Right renal pelvis (tissue), 4 donors: ENCODE data around the gene AATK. TPM values are rescaled to one million over a fixed set of nuclear protein-coding genes. Genes with fewer than 3 reads are reported as not detected.
"Not testable (repeated sequence)": the region's sequence is repeated elsewhere in the genome, so short reads cannot be mapped to it uniquely, and the experiment has no call there.

Source experiments
- DNase-seq, 4 donors: peaks; one replicate each; pipeline ENCODE4 v3.0.0-alpha.2; 2013; ENCODE audit warnings: low read depth in 4 of 4, low spot score in 3 of 4, missing footprints in 1 of 4
- polyA plus RNA-seq, 4 donors: library from polyadenylated mRNA; unstranded; fragments of 120-200 nt; gene quantifications; one replicate each; pipeline ENCODE4 v1.2.1, GENCODE V29; 2013; ENCODE audit not compliant: insufficient read length in 4 of 4

AATK gene
- polyA plus RNA-seq, 4 donors: 3.3 to 7.3 (median 3.6) TPM

DNA sequence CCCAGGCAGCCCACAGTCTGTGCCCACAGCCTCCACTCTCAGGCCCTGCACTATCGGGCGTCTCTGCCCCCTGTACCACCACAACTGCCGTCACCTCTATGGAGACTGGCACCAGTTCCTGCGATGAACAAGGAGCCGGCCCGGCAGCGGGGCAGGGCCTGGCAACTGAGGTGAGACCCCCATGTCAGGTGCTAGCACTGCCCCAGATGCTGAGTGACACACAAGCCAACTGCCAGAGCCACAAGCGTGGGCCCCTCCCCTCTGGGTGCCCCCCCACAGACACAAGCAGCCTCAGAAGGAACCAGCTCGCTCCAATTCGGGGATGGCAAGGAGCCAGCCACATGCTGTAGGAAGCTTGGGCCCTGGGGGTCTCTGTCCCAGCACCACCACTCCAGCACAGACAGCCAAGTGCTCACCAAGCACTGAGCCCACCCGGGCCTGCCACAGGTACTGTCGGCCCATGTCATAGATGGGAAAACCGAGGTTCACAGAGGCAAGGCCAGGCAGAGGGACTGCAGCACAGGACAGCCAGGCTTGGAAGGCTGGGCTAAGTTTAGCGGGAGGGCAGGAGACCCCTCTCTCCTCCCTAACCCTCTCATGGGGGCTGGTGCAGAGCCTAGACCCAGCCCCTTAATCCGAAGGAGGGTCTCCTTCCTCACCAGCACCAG is 2.2 kb downstream of the AATK start:
- DNase-seq: no peak

DNA sequence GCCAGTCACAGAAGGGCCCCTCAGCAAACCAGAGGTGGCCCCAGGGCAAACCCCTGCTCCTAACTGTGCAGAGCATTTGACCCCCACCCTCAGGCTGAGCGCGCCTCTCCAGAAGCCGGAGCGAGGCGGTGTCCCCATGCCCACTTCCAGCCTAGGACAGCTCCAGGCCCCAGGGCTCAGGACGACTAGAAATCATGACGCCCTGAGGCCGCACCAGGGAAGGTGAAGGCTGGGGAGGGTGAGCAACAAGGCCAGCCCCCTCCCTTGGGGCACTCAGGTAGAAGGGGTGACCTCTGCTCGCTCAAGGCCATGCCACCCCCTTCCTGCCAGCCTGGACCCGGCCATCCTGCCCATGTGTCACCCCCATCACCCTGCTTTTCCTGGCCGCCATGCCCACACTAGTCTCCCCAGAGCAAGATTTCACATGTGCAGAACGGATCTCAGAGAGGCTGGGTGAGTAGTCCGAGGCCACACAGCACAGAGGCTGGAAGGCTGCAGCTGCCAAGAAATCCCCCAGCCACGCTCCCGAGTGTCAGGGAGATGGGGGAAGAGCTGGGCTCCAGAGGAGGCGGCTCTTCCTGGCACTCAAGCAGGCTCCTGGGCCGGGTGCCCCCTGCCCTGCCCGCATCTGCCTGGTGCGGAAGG is 2.8 kb downstream of the AATK start:
- DNase-seq: no peak

DNA sequence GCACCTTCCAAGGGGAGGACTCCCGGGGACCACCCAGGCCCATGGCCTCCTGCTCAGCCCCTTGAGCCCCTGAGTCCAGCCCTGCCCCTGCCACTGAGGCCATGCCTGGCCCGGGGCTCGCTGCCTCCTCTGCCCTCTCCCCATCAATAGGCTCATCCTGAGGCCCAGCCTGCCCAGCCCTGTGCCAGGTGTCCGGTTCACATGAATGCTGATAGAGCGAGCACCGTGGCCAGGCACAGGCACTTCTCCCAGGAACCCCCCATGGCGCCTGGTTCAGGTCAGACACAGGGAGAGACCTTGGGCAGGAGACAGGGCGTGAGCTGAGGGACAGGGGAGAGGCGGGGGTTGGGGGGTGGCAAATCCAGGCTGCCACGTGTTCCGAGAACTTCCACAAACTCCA is 3.5 kb downstream of the AATK start:
- DNase-seq: no peak

DNA sequence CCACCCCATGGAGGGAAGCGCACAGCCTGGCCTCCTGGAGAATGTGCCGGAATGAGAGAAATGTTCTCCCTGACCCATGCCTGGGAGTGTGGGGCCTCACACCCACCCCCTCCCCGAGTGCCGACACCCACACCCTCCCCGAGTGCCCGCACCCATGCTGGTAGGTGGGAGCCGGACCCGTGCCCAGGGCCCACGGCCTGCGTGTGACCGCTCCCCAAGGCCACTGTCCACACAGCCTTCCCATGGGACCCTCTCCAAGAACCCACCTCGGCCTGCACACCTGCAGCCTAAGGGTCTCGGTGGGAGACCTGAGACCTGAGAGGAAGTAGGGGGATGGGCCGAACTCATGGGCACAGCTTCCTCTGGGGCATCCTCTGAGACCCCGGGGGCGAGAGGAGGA is 4.0 kb downstream of the AATK start:
- no peak for DNase-seq

GRCh38 chr17:81161536-81161935 is 4.5 kb downstream of the AATK start:
- no peak for DNase-seq

DNA sequence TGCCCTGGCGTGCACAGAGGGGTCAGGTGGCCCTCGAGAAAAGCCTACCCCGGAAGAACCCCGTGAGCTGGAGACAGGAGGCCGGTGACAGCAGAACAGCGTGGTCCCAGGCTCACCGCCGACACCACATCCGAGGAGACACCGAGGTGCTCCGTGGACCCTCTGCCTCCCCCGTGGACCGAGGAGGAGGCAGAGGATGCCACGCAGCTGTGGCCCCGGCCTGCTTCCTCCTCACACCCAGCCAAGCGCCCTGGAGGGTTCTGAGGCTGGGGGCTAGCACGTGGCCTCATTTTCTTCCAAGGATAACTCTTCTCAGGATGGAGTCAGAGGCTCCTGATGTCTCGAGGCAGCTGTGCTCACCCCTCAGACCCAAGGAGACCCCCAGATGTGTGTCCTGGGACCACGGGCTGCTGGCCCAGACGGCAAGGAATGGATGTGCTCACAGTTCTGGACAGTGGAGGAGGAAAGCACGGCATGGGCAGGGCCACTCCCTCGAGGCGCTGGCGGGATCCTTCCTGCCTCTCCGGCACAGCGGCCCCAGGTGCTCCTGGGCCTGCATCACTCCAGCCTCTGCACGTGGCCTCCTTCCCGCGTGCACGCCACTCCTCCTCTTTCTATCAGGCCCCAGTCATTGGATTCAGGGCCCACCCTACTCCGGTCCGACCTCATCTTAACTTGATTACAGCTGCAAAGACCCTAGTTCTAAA is 5.1 kb downstream of the AATK start:
- no peak for DNase-seq

DNA sequence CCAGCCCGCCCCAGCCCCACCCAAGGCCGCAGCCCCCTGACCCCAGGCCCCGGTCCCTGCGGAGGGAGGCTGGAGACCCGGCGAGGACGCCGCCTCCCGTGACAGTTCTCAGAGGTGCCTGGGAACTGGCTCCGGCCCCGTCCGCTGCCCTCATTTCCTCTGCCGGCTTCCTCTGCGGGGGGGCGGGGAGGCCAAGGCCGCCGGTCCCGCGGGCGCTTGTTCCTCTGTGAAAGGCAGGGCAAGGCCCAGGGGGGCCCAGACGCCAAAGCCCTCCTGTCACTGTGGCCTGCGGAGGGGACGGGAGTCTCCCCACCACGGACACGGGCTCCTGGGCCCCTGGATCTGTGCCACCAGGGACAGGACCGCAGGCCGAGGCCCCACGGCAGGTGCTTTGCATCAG is 5.7 kb downstream of the AATK start:
- DNase-seq: no peak

GRCh38 chr17:81159611-81160265 is 6.3 kb downstream of the AATK start:
- no peak for DNase-seq

- no peak for DNase-seq
These were observed 7.1 kb downstream of the AATK start for GRCh38 chr17:81158688-81159590.

- DNase-seq: no peak
These were observed 8.0 kb downstream of the AATK start for GRCh38 chr17:81157848-81158687.

DNA sequence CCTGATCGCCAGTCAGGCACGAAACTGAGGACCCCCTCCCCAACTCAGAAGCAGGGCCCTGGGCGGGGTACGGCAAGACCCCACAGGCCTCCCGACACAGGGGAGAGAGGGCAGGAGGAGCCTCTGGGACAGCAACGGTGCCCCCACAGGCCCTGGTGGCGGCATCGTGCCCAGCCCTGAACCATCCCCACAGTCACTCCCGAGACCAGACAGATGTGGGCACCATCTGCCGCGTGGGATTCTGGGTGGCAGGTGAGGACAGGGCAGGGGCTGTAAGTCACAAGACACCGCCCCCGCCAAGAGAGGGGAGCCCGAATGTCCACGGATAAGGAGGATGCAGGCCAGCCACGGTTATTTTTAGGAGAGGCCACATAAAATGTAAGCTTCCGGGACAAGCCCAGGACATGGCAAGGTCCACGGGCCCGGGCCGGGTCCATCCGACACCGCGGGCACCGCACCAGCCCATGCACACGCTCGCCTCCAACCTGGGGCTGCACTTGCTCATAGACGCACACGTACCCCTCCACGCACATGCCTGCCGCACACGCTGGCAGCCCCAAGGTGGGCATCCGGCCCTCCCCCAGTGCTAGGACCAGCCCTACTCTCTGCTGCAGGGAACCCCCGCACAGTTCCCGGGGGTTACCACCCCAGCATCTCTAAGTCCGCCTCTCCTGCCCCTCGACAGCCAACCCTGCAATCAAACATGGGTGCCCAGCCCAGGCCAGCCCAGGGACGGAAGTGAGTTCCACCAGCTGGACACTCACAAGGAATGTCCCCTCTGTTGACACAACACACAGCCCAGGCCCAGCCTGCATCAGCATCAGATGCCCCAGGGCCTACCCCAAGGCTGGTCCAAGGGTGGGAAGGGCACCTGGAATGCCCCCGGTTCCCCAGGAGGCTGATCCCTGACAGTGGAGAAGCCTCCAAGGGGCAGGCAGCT is 8.9 kb downstream of the AATK start:
- DNase-seq: no peak

GRCh38 chr17:81154961-81155360 is 11.1 kb downstream of the AATK start:
- DNase-seq: no peak

- DNase-seq: not testable (repeated sequence)
These were observed 12.0 kb downstream of the AATK start for GRCh38 chr17:81154016-81154415.

DNA sequence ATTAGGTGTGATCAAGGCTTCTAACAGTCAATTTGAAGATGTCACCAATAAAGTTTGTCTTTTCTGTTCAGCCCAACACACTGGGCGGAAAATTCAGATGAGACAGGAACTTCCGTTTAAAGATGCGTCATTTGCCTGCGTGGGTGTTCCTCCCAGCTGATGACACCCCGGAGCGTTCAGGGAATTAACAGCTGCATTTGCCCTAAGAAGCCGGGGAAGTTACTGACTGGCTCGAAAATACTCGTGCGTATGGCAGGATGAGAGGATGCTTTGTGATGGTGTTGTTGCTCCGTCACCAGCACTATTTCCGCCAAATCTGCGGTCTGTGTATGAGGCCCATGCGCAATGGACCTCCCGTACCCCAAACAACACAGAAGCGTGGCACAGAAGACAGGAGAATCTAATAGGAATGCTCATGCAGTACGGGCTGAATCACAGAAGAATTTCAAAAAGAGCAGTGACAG is 12.6 kb downstream of the AATK start:
- no peak for DNase-seq

- no peak for DNase-seq
These were observed 13.7 kb downstream of the AATK start for GRCh38 chr17:81152288-81152828.

DNA sequence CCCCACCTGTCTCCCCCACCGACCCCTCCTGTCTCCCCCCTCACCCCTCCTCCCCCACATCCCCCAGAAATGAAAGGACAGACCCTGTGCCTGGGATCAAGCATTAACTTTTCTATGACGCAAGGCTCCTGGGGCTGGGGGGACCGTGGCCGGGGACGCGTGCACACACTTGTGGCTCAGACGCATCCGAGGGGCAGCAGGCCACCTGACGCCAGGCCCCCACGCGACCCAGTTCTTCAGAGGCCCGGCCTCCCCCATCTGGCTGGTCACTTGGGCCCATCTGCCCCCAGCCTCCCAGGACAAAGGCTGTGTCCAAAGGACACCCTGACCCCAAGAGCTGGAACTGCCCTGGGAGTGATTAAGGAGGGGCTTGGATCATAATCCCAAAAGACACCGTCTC is 14.7 kb downstream of the AATK start:
- DNase-seq: no peak

GRCh38 chr17:81150377-81151077 is 15.5 kb downstream of the AATK start:
- DNase-seq: no peak
